ENCODE results near the gene ACMSD. TPM values are rescaled to one million over a fixed set of nuclear protein-coding genes. Genes with fewer than 3 reads are reported as not detected.
A peak's percentile ranks its signal among the peaks of the same experiment; 100 is the strongest.

Gene ACMSD
- total and polyA plus RNA-seq, 10 of the 15 experiments (the other 5 are each of a cell fraction or from before 2014, with no cell fraction given) = 0.08 TPM; not detected in 9

GRCh38 chr2:134918526-134919340 is 80.3 kb downstream of the ACMSD start, which contains the start of gene CCNT2 (continued):
- TF ChIP-seq SIN3A (IDR thresholded peaks at IDR 0.05; ENCODE audit: low read depth, low read length) (peak; percentile 79), SPI1 (IDR thresholded peaks at IDR 0.05; ENCODE audit: borderline replicate concordance, insufficient read depth, low read depth, low read length) (peak; percentile 51; the same call in 1 of the 2 replicates), POLR2AphosphoS2 (IDR thresholded peaks at IDR 0.05; ENCODE audit: low read depth, low read length) (0 out of 2 replicates have a peak, but pooled peaks have one; percentile 31), GATAD2B (conservative IDR thresholded peaks at IDR 0.05; ENCODE audit: low read depth) (peak; percentile 66; the same call in 1 of the 2 replicates), PML (IDR thresholded peaks at IDR 0.05; ENCODE audit: low read length) (peak; percentile 39; the same call in 1 of the 2 replicates), ETV6 (conservative IDR thresholded peaks at IDR 0.05 in 1 of 2, IDR thresholded peaks at IDR 0.05 in 1 of 2; ENCODE audit: borderline replicate concordance in 1 of 2, low read depth in 1 of 2) (no peak), ASH2L (IDR thresholded peaks at IDR 0.05; ENCODE audit: borderline replicate concordance, low read depth) (peak; percentile 82; the same call in 1 of the 2 replicates), CHD2 (IDR thresholded peaks at IDR 0.05; ENCODE audit: borderline replicate concordance, low read depth, low read length) (peak; percentile 53), NR2C1 (IDR thresholded peaks at IDR 0.05) (peak; percentile 95), DPF2 (IDR thresholded peaks at IDR 0.05) (0 out of 2 replicates have a peak, but pooled peaks have one; percentile 29), SKIL (IDR thresholded peaks at IDR 0.05; ENCODE audit: low read depth, poor library complexity, severe bottlenecking) (no peak), NKRF (conservative IDR thresholded peaks at IDR 0.05) (0 out of 2 replicates have a peak, but pooled peaks have one; percentile 50), BHLHE40 (IDR thresholded peaks at IDR 0.05; ENCODE audit: borderline replicate concordance in 1 of 2, low read depth in 2 of 2, low read length in 1 of 2) (peak; percentile 49 to 72; a peak in 3 of 4 replicates), POLR2AphosphoS5 (IDR thresholded peaks at IDR 0.05; ENCODE audit: low read length) (peak; percentile 85), MAX (IDR thresholded peaks at IDR 0.05; ENCODE audit: low read depth, low read length) (0 out of 2 replicates have a peak, but pooled peaks have one; percentile 29), MYC (IDR thresholded peaks at IDR 0.05; ENCODE audit: insufficient read depth, insufficient read length, insufficient replicate concordance, low read length, severe bottlenecking) (peak; percentile 32), RCOR1 (conservative IDR thresholded peaks at IDR 0.05; ENCODE audit: low read depth, low read length) (0 out of 2 replicates have a peak, but pooled peaks have one; percentile 32), ZNF207 (IDR thresholded peaks at IDR 0.05; ENCODE audit: borderline replicate concordance) (no peak), USF1 (IDR thresholded peaks at IDR 0.05; ENCODE audit: borderline replicate concordance, extremely low read length, insufficient read depth, low read depth, low read length) (peak; percentile 17), NBN (IDR thresholded peaks at IDR 0.05) (peak; percentile 50; the same call in 1 of the 2 replicates), FOS (IDR thresholded peaks at IDR 0.05; ENCODE audit: borderline replicate concordance, extremely low read depth, insufficient read length) (no peak), CREM (IDR thresholded peaks at IDR 0.05; ENCODE audit: low read depth) (peak; percentile 98), IKZF2 (IDR thresholded peaks at IDR 0.05) (peak in 1 of 2 experiments; percentile 25; a peak in 2 of 4 replicates), ZNF622 (IDR thresholded peaks at IDR 0.05) (no peak)

Data from GM12878 (cell line).